ENCODE measurements around the gene PTPN22. TPM values are rescaled to one million over a fixed set of nuclear protein-coding genes. Genes with fewer than 3 reads are reported as not detected.

PTPN22 gene
- total RNA-seq, 1 donor from 2014 or later: 0.44 TPM

- Histone ChIP-seq H3K4me3 (no peak overlapping the region), H3K27ac (replicated peaks) (no peak overlapping the region)
Measured at GRCh38 chr1:113768916-113769600, 102.5 kb downstream of the PTPN22 start.

GRCh38 chr1:113765306-113766230 lies 105.9 kb downstream of the PTPN22 start:
- Histone ChIP-seq H3K27ac (replicated peaks) (no peak overlapping the region), H3K9me3 (replicated peaks) (no peaks in the 10 kb centered on the region), H3K4me1 (peaks cover 11% of the 10 kb centered on the region), H3K4me3 (no peak overlapping the region), H3K27me3 (ENCODE audit: low read depth) (no peaks in the 10 kb centered on the region), H3K36me3 (peaks cover 40% of the 10 kb centered on the region)
- no peak for DNase-seq
- intact Hi-C loops (cut with micrococcal nuclease): no loop called here
- no peak for TF ChIP-seq CTCF (IDR thresholded peaks at IDR 0.05; ENCODE audit: borderline replicate concordance)

More at GRCh38 chr1:113768916-113769600, 102.5 kb downstream of the PTPN22 start:
- no peak for DNase-seq
- no peak for TF ChIP-seq CTCF (IDR thresholded peaks at IDR 0.05; ENCODE audit: borderline replicate concordance)
- Histone ChIP-seq H3K36me3 (peaks cover 46% of the 10 kb centered on the region), H3K9me3 (replicated peaks) (no peaks in the 10 kb centered on the region), H3K4me1 (peaks cover 17% of the 10 kb centered on the region), H3K27me3 (ENCODE audit: low read depth) (no peaks in the 10 kb centered on the region)
- intact Hi-C loops (cut with micrococcal nuclease): no loop called here

Other genes with a start within 250 kb of the PTPN22 start
- 10.7 TPM for gene PHTF1, start 112.2 kb downstream of the PTPN22 start, total RNA-seq
- 7.6 TPM for gene RSBN1, start 59.2 kb downstream of the PTPN22 start, total RNA-seq
- not detected for gene BCL2L15, start 15.9 kb upstream of the PTPN22 start, total RNA-seq
- gene AP4B1, start 33.1 kb upstream of the PTPN22 start, total RNA-seq: 11.8 TPM
- gene DCLRE1B, start 33.6 kb upstream of the PTPN22 start, total RNA-seq: 2.1 TPM
- gene HIPK1, start 57.6 kb upstream of the PTPN22 start, total RNA-seq: 52.2 TPM
- gene OLFML3, start 107.8 kb upstream of the PTPN22 start, total RNA-seq: 14.3 TPM

All from left ventricle myocardium inferior (tissue), 1 donor.